Small intestine (tissue), 7 donors: ENCODE results near the gene SLIT1. TPM values are rescaled to one million over a fixed set of nuclear protein-coding genes. Genes with fewer than 3 reads are reported as not detected.

Experiments
- DNase-seq, 2 donors: peaks; one replicate each; pipeline versions ENCODE4 v3.0.0 to v3.0.0-alpha.2; 2013
- FAIRE-seq: peaks from 2 replicates; lab custom pipeline; 2012; peaks lifted over from hg19 to GRCh38; lab: Jason Lieb, UNC
- H3K27ac ChIP-seq, 3 donors: one replicate each; pipeline ENCODE4 v1.5.1; 2013; ENCODE audit warnings: low read length in 2 of 3, mild to moderate bottlenecking in 2 of 3, control low read depth in 1 of 3, inconsistent platforms in 1 of 3, low read depth in 1 of 3, moderate library complexity in 1 of 3
- H3K27me3 ChIP-seq, 3 donors: one replicate each; pipeline ENCODE4 v1.6.1; 2013; ENCODE audit warnings: low read length in 3 of 3, inconsistent platforms in 1 of 3; ENCODE audit not compliant: control insufficient read depth in 3 of 3, insufficient read depth in 3 of 3
- H3K36me3 ChIP-seq, 3 donors: one replicate each; pipeline ENCODE4 v1.6.1; 2013; ENCODE audit warnings: low read length in 3 of 3, inconsistent platforms in 1 of 3, low read depth in 1 of 3, mild to moderate bottlenecking in 1 of 3, moderate library complexity in 1 of 3; ENCODE audit not compliant: control insufficient read depth in 3 of 3, insufficient read depth in 2 of 3
- H3K4me1 ChIP-seq, 3 donors: one replicate each; pipeline ENCODE4 v1.6.1; 2013; ENCODE audit warnings: low read length in 2 of 3, inconsistent platforms in 1 of 3, low read depth in 1 of 3, mild to moderate bottlenecking in 1 of 3, moderate library complexity in 1 of 3; ENCODE audit not compliant: control insufficient read depth in 3 of 3, insufficient read depth in 2 of 3
- H3K4me3 ChIP-seq, 3 donors: one replicate each; pipeline ENCODE4 v1.5.1; 2013; ENCODE audit warnings: low read length in 3 of 3, control low read depth in 1 of 3, inconsistent platforms in 1 of 3, low read depth in 1 of 3, mild to moderate bottlenecking in 1 of 3, moderate library complexity in 1 of 3
- H3K9me3 ChIP-seq, 2 donors: one replicate each; pipeline ENCODE4 v1.6.1; 2013; ENCODE audit warnings: low read depth in 1 of 2, low read length in 1 of 2; ENCODE audit not compliant: control insufficient read depth in 2 of 2, insufficient read depth in 1 of 2
- WGBS, 3 donors: extraction: QIAGEN DNeasy Blood & Tissue Kit; methylation state at CpG; one replicate each; pipeline ENCODE4 v1.1.7; 2013; 5-methylcytosine and 5-hydroxymethylcytosine counted together
- polyA plus RNA-seq, 4 donors: library from polyadenylated mRNA; stranded (reverse) in 3 of 4; unstranded in 1 of 4; fragments of 200-250 nt in 3 of 4; fragments of 120-200 nt in 1 of 4; gene quantifications; one replicate each; pipeline versions ENCODE4 v1.2.1 to v1.2.3, GENCODE V29; 2013
- donor health status: healthy with polysubstance abuse.
- donor health status: control.
- donor health status: control.
- donor health status: Bipolar disorder and iron deficiency.
- donor health status: healthy.

The SLIT1 gene
- polyA plus RNA-seq, 4 donors, result under 0.01 to 0.40 (median 0.12) TPM; not detected in 1

DNA sequence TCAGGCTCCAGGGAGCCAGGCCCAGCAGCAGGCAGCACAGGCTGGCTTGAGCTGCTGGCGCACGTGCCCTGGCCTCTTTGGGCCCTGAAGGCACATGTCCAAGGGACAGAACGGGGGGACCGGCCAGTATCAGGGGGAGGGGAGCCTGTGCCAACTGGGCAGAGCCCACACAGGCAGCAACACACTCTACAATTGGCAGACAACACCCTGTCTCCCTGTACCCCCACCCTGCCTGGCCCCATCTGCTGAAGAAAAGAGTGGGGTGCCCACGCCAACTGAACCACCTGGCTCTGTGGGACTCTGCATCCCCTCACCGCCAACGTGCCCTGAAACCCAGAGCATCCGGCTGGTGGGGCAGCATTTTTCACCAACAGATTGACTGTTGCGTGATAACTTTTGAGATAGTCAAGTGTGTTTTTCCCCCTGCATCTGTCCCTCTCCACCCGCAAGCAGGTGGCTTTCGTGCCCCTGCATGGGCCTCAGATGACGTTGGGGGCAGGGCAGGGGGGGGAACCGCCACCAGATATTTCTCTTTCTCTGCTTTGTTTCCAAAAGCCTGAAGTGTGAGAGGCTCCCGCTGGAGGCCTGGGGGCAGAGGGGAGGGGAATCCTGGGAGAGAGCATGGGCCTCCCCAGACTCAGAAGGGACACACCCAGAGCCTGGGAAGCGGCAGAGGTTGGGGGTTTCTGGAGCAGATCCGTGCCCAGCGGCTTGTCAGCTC is 21.8 kb downstream of the SLIT1 start:
- DNase-seq (no peak), FAIRE-seq (no peak)
- Histone ChIP-seq H3K27ac (no peak overlapping the region), H3K27me3 (no peaks in the 10 kb centered on the region), H3K4me3 (no peak overlapping the region), H3K9me3 (no peaks in the 10 kb centered on the region), H3K36me3 (no peaks in the 10 kb centered on the region), H3K4me1 (no peaks in the 10 kb centered on the region)
- WGBS, 3 donors, result 73 to 74% (median 74%) methylated on average over 16 to 17 of the region's 17 CpGs

DNA sequence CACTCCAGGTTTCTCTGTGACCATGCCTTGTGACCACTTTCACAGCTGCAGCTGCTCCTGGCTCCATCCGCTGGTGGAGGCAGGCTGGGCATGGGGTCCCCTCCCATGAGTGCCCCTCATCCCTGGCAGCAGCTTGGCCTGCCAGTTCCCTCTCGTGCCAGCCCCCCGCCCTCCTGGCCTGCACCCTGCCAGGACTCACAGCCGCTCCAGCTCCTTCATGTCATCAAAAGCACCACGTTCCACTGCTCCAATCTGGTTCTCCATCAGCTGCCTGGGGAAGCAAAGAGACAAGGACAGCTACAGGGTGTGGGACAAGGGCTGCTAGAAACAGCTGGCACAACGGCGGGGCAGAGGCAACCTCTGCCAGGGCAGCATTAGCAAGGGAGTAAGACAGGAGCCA is 22.6 kb downstream of the SLIT1 start:
- WGBS, 3 donors, result 76 to 86% (median 85%) methylated on average over 7 of the region's 7 CpGs
- H3K4me3 ChIP-seq, result no peak overlapping the region
- no peaks in the 10 kb centered on the region for H3K27me3 ChIP-seq
- no peaks in the 10 kb centered on the region for H3K36me3 ChIP-seq
- H3K9me3 ChIP-seq, result no peaks in the 10 kb centered on the region
- DNase-seq, result no peak
- no peak for FAIRE-seq
- no peak overlapping the region for H3K27ac ChIP-seq
- H3K4me1 ChIP-seq, result no peaks in the 10 kb centered on the region

DNA sequence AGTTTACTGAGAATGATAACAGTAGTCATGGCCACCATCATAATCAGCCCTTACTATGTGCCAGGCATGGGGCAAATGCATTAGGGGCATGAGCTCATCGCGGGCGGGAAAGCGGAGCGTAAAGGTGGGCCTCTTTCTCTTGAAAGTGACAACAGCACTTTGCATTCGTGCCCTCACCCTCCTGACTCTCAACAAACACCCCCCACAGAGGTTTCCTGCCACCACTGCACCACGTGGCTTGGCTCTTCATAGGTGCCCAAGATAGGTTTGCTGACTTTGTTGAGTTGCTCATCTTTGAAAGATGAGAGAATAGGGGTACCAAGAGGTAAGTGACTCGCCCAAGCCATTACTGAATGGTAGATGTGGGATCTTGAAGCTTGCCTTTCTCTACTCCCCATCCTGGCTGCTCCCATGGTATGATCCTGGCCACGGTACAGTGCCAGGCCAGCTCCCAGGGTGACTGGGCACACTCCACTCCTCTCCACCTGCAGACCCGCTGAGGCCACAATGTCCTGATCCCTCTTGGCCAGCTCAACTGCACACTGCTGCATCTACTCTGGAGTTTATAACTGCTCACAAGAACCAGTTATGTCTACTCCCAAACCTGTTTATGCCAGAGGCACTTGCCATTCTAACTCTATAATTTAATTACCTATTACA is 26.0 kb downstream of the SLIT1 start:
- no peaks in the 10 kb centered on the region for H3K4me1 ChIP-seq
- FAIRE-seq (no peak), DNase-seq (no peak)
- no peak overlapping the region for H3K27ac ChIP-seq
- no peaks in the 10 kb centered on the region for H3K27me3 ChIP-seq
- no peaks in the 10 kb centered on the region for H3K9me3 ChIP-seq
- H3K4me3 ChIP-seq, result no peak overlapping the region
- 81 to 84% (median 83%) methylated on average over 10 of the region's 10 CpGs for WGBS, 3 donors
- H3K36me3 ChIP-seq, result no peaks in the 10 kb centered on the region

DNA sequence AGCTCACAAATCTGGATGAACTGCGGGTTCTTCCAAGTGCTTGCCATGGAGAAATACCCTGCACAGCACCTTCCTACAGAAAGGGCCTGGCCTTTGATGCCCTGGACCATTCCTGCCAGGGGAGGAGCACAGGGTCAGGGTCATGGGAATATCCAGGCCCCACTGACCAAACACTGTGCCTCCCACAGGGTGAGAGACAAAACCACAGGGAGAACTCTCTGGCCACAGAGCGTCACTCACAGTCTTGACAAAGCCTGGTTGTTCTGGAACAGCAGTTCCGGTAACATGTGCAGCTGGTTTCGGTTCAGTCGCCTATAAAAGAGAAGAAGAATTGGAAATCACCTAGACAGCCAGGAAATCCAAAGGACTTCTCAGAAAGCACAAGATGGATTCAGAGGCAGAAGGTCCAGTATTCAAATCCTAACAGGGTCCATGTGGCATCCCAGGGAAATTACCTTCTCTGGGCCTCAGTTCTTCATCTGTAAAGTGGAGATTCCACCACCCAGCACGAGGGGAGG is 28.1 kb downstream of the SLIT1 start:
- 83 to 86% (median 86%) methylated on average over 6 of the region's 6 CpGs for WGBS, 3 donors
- FAIRE-seq (no peak), DNase-seq (no peak)

DNA sequence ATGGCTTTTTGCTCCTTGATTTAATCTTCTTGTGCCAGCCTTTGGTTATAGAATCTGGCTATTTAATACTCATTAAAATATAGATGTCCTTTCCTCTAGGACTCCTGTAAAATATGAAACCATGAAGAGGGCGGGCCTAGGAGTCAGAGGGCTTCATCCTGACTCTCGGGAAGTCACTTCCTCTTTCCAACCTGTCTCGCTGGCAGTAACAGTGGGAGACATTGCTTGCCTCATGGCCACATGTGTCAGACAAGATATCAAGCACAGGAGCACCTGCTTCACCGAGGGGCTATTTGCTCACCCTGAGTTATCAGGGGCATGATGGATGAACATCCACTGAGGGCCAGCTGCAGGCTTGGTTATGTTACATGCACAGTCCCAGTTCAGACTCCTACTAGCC is 31.0 kb downstream of the SLIT1 start:
- H3K4me1 ChIP-seq, result no peaks in the 10 kb centered on the region
- 57 to 68% (median 64%) methylated on average over 4 of the region's 4 CpGs for WGBS, 3 donors
- H3K27ac ChIP-seq, result no peak overlapping the region

More for the DNA sequence above, 28.1 kb downstream of the SLIT1 start:
- peak overlapping the region in 1 of 3 donors; percentile 7 for H3K27ac ChIP-seq
- H3K4me1 ChIP-seq, result no peaks in the 10 kb centered on the region
- no peak overlapping the region for H3K4me3 ChIP-seq
- H3K27me3 ChIP-seq, result no peaks in the 10 kb centered on the region
- H3K36me3 ChIP-seq, result no peaks in the 10 kb centered on the region
- no peaks in the 10 kb centered on the region for H3K9me3 ChIP-seq

DNA sequence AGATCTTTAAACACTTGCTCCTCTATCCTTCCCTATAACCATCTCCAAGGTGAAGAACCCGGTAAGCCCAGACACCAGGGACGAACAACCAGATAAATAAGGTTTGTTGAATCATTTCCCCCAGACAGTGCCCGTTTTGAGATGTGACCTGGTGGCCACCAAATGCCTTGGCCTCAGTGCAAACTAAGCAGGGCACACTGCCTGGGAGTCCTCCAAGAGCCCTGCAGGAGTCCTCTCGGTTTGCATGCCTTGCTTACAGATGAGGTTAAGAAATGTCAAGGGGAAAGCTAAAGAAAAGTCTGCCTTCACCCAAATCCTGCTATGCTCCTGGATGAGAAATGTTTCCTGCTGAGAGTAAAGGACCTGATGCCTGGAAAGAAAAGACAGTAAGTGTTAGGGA is 31.6 kb downstream of the SLIT1 start:
- FAIRE-seq, result no peak
- Histone ChIP-seq H3K27ac (no peak overlapping the region), H3K27me3 (no peaks in the 10 kb centered on the region), H3K36me3 (no peaks in the 10 kb centered on the region), H3K4me3 (no peak overlapping the region), H3K9me3 (no peaks in the 10 kb centered on the region), H3K4me1 (no peaks in the 10 kb centered on the region)
- DNase-seq, result no peak
- 71 to 77% (median 72%) methylated on average over 4 of the region's 4 CpGs for WGBS, 3 donors

More for the DNA sequence above, 31.0 kb downstream of the SLIT1 start:
- DNase-seq (no peak), FAIRE-seq (no peak)
- Histone ChIP-seq H3K36me3 (no peaks in the 10 kb centered on the region), H3K9me3 (no peaks in the 10 kb centered on the region), H3K4me3 (no peak overlapping the region), H3K27me3 (no peaks in the 10 kb centered on the region)

DNA sequence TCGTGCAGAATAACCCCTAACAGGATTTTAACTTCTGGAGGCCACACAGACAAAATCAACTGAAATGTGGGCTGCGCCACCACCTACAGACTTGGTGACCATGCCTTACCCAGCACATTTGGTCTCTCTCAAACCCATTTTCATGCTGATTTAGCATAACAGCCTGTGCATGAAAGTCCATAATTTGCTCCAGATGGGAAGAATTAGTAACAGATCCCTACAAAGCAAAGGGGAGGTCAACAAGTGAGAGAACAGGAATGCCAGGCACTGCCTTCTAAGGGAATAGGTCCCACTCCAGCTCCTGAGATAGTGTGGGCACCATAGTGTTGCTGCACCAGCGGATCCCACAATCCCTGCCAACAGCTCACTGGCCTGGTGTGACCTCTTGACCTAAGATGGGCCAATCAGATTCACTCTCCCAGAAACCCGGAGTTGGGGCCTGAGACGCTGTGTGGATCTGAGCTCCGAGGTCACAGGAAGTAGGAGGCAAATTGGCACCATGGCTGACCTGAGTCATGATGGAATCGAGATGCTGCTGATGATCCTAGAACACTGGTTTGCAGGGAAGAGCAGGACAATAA is 32.4 kb downstream of the SLIT1 start:
- FAIRE-seq (no peak), DNase-seq (no peak)
- Histone ChIP-seq H3K4me3 (no peak overlapping the region), H3K27me3 (no peaks in the 10 kb centered on the region), H3K36me3 (no peaks in the 10 kb centered on the region), H3K4me1 (no peaks in the 10 kb centered on the region), H3K9me3 (no peaks in the 10 kb centered on the region), H3K27ac (no peak overlapping the region)
- WGBS, 3 donors, result 78 to 89% (median 81%) methylated on average over 7 of the region's 7 CpGs

DNA sequence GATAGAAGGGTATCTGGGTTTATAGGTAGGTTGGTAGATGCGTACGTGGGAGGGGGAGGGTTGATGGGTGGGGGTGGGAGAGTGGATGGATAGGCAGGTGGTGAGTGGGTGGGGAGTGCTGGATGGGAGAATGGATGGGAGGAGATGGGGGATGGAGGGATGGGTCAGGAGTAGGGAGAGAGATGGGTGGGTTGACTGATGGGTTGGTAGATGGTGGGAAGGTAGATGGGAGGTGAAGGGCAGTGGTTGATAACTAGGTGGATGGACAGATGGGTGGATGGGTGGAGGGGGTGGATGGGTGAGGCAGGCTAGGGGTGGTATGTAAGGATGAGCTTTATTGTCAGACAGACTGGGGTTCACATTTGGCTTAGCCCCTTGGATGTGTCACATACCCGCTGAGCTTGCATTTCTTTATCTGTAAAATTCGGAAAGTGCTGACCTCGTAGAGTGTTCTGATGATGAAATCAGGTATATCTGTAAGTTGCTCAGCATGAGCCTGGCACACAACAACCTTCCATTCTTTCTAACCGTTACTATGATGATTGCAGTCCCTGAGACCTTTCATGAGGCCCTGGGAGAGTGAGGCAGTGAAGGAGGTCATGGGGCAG is 34.3 kb downstream of the SLIT1 start:
- no peaks in the 10 kb centered on the region for H3K4me1 ChIP-seq
- DNase-seq, result no peak
- no peaks in the 10 kb centered on the region for H3K36me3 ChIP-seq
- 65 to 85% (median 67%) methylated on average over 6 of the region's 6 CpGs for WGBS, 3 donors
- H3K4me3 ChIP-seq, result no peak overlapping the region
- no peak for FAIRE-seq
- H3K27ac ChIP-seq, result no peak overlapping the region
- H3K27me3 ChIP-seq, result no peaks in the 10 kb centered on the region
- no peaks in the 10 kb centered on the region for H3K9me3 ChIP-seq
